Loucy (cell line): ENCODE data around the gene COA1.
"Not testable (repeated sequence)": the region's sequence is repeated elsewhere in the genome, so short reads cannot be mapped to it uniquely, and the experiment has no call there.

Source experiments
- H2AFZ ChIP-seq: fragments of 200-600 bp; sonication (generic); 2 replicates; pipeline ENCODE4 v1.6.0; 2016; ENCODE audit warnings: antibody characterized with exemption, mild to moderate bottlenecking, low read length, moderate library complexity
- H3F3A ChIP-seq: fragments of 200-600 bp; 2 replicates; pipeline ENCODE4 v1.6.0; 2016; ENCODE audit warnings: antibody characterized with exemption, low read depth, mild to moderate bottlenecking
- H3K27me3 ChIP-seq: fragments of 200-600 bp; sonication (generic); 2 replicates; pipeline ENCODE4 v1.6.1; 2014; ENCODE audit warnings: low read length, mild to moderate bottlenecking; ENCODE audit not compliant: insufficient read depth, poor library complexity, severe bottlenecking
- H3K36me3 ChIP-seq: fragments of 200-600 bp; sonication (generic); 2 replicates; pipeline ENCODE4 v1.6.1; 2016; ENCODE audit warnings: low read length; ENCODE audit not compliant: insufficient read depth
- H3K4me1 ChIP-seq: fragments of 200-600 bp; sonication (generic); 2 replicates; pipeline ENCODE4 v1.5.1; 2014; ENCODE audit warnings: low read length, mild to moderate bottlenecking; ENCODE audit not compliant: insufficient read depth, poor library complexity, severe bottlenecking
- H3K4me2 ChIP-seq: fragments of 200-600 bp; sonication (generic); 2 replicates; pipeline ENCODE4 v1.6.0; 2014; ENCODE audit warnings: antibody characterized with exemption, low read length, low read depth, mild to moderate bottlenecking; ENCODE audit not compliant: poor library complexity, severe bottlenecking
- H3K4me3 ChIP-seq: fragments of 200-600 bp; sonication (generic); 2 replicates; pipeline ENCODE4 v1.5.1; 2014; ENCODE audit warnings: low read length, mild to moderate bottlenecking, mixed read lengths; ENCODE audit not compliant: poor library complexity, severe bottlenecking
- H3K79me2 ChIP-seq: fragments of 200-600 bp; sonication (generic); 2 replicates; pipeline ENCODE4 v1.6.1; 2014; ENCODE audit warnings: low read length; ENCODE audit not compliant: insufficient read depth
- H3K9ac ChIP-seq: fragments of 200-600 bp; sonication (generic); 2 replicates; pipeline ENCODE4 v1.6.0; 2014; ENCODE audit warnings: mild to moderate bottlenecking, low read depth, low read length, moderate library complexity; ENCODE audit not compliant: poor library complexity, severe bottlenecking
- H3K9me2 ChIP-seq: fragments of 200-600 bp; sonication (generic); replicated peaks from 2 replicates; pipeline ENCODE4 v1.6.1; 2016; ENCODE audit warnings: low read depth, low read length, mixed read lengths
- H3K9me3 ChIP-seq: fragments of 200-600 bp; sonication (generic); 2 replicates; pipeline ENCODE4 v1.6.1; 2014; ENCODE audit warnings: mild to moderate bottlenecking, antibody characterized with exemption, low read length, low read depth; ENCODE audit not compliant: insufficient read depth
- H4K20me1 ChIP-seq: fragments of 200-600 bp; sonication (generic); 2 replicates; pipeline ENCODE4 v1.6.0; 2014; ENCODE audit warnings: antibody characterized with exemption, low read length, mild to moderate bottlenecking; ENCODE audit not compliant: insufficient read depth, poor library complexity, severe bottlenecking
- EZH2phosphoT487 ChIP-seq: fragments of 200-600 bp; IDR thresholded peaks from 2 replicates; pipeline ENCODE4 v1.6.1; 2018; ENCODE audit warnings: antibody characterized with exemption, mild to moderate bottlenecking, moderate library complexity, borderline replicate concordance
- TF ChIP-seq, protein P1 (sequence below): fragments of 200-600 bp; sonication (generic); conservative IDR thresholded peaks from 2 replicates; pipeline ENCODE4 v1.5.1; 2014; ENCODE audit warnings: mild to moderate bottlenecking, antibody characterized with exemption, low read length

Gene COA1

DNA sequence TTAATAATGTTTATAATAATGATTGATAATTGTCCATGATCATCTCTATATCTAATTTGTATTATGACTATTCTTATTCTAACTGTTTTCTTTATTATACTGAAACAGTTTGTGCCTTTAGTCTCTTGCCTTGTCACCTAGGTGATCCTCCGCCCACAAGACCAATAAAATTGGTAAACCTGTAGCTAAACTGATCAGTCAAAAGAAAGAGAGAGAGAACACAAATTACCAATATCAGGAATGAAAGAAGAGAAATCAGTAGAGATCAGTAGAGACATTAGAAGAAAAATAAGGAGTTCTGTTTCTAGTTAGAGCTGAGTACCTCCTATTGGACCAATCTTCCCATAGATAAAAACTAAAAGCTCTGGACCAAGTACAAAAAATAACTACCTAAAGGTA lies 6.1 kb upstream of the COA1 start:
- H3F3A ChIP-seq: no peaks in the 10 kb centered on the region
- H3K36me3 ChIP-seq: no peaks in the 10 kb centered on the region
- H4K20me1 ChIP-seq: no peaks in the 10 kb centered on the region
- no peak overlapping the region for H3K4me2 ChIP-seq
- no peak overlapping the region for H3K4me3 ChIP-seq
- no peaks in the 10 kb centered on the region for H3K9me2 ChIP-seq
- H3K79me2 ChIP-seq: no peaks in the 10 kb centered on the region
- H3K4me1 ChIP-seq: no peaks in the 10 kb centered on the region
- H2AFZ ChIP-seq: no peak overlapping the region
- H3K9ac ChIP-seq: no peak overlapping the region
- H3K27me3 ChIP-seq: no peaks in the 10 kb centered on the region
- H3K9me3 ChIP-seq: no peaks in the 10 kb centered on the region
- no peak for TF ChIP-seq EZH2phosphoT487
- TF ChIP-seq, protein P1, sequence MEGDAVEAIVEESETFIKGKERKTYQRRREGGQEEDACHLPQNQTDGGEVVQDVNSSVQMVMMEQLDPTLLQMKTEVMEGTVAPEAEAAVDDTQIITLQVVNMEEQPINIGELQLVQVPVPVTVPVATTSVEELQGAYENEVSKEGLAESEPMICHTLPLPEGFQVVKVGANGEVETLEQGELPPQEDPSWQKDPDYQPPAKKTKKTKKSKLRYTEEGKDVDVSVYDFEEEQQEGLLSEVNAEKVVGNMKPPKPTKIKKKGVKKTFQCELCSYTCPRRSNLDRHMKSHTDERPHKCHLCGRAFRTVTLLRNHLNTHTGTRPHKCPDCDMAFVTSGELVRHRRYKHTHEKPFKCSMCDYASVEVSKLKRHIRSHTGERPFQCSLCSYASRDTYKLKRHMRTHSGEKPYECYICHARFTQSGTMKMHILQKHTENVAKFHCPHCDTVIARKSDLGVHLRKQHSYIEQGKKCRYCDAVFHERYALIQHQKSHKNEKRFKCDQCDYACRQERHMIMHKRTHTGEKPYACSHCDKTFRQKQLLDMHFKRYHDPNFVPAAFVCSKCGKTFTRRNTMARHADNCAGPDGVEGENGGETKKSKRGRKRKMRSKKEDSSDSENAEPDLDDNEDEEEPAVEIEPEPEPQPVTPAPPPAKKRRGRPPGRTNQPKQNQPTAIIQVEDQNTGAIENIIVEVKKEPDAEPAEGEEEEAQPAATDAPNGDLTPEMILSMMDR: no peak

GRCh38 chr7:43734575-43735332 lies 5.4 kb upstream of the COA1 start:
- H2AFZ ChIP-seq, H3F3A ChIP-seq, H3K79me2 ChIP-seq, H3K9ac ChIP-seq, H3K4me3 ChIP-seq, H4K20me1 ChIP-seq, H3K4me1 ChIP-seq, H3K36me3 ChIP-seq, H3K27me3 ChIP-seq, H3K9me3 ChIP-seq, H3K4me2 ChIP-seq, H3K9me2 ChIP-seq: not testable (repeated sequence)

GRCh38 chr7:43731494-43731893 lies 2.2 kb upstream of the COA1 start:
- H3K36me3 ChIP-seq, H2AFZ ChIP-seq, H3F3A ChIP-seq, H3K9ac ChIP-seq, H3K27me3 ChIP-seq, H3K9me2 ChIP-seq, H3K4me3 ChIP-seq, H3K9me3 ChIP-seq, H3K4me2 ChIP-seq: not testable (repeated sequence)
- Histone ChIP-seq H3K79me2 (peaks cover 29% of the 10 kb centered on the region), H3K4me1 (peaks cover 20% of the 10 kb centered on the region), H4K20me1 (peaks cover 11% of the 10 kb centered on the region)

DNA sequence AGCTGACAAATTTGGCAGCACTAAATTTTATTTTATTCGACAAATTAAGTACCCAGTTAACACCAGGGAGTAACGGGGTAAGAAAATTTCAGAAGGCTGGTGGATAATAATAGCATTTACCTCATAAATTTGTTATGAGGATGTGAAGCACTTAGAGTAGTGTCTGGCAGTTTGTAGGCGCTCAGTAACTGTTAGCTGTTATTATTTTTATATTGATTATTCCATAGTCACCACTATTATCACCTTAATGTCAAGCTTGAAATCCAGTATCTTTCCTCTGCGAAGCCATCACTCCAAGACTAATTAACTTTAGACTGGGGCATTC lies 563 bp upstream of the COA1 start:
- H3F3A ChIP-seq: no peaks in the 10 kb centered on the region
- H3K27me3 ChIP-seq: no peaks in the 10 kb centered on the region
- peaks cover 27% of the 10 kb centered on the region for H3K4me1 ChIP-seq
- no peaks in the 10 kb centered on the region for H3K9me3 ChIP-seq
- peak overlapping the region; percentile 85 for H3K9ac ChIP-seq
- no peaks in the 10 kb centered on the region for H3K9me2 ChIP-seq
- H2AFZ ChIP-seq: peak overlapping the region; percentile 85
- no peaks in the 10 kb centered on the region for H3K36me3 ChIP-seq
- peak overlapping the region; percentile 86 for H3K4me2 ChIP-seq
- TF ChIP-seq EZH2phosphoT487: no peak
- TF ChIP-seq, protein P1: no peak
- H3K79me2 ChIP-seq: peaks cover 43% of the 10 kb centered on the region
- H4K20me1 ChIP-seq: peaks cover 15% of the 10 kb centered on the region
- H3K4me3 ChIP-seq: peak overlapping the region; percentile 88
